ENCODE data around the gene SEZ6L.

DNA sequence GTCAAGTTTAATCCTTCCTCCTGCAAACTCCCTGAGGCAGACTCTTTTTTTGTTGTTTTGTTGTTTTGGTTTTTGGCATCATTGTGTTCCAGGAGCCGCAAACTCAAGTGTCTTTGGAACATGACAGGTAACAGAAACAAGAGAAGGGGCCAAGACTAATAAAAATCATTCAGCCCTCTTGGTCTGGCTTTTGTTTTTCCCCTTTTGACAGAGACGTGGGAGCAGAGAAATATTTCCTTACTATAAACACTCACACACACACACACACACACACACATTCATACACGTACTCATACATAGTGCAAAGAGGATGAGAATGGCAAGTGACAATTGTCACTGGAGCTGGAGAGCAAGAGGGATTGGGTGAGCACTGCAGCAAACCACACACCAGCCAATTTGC, 249.4 kb downstream of the SEZ6L start:
- TF ChIP-seq, protein P1, sequence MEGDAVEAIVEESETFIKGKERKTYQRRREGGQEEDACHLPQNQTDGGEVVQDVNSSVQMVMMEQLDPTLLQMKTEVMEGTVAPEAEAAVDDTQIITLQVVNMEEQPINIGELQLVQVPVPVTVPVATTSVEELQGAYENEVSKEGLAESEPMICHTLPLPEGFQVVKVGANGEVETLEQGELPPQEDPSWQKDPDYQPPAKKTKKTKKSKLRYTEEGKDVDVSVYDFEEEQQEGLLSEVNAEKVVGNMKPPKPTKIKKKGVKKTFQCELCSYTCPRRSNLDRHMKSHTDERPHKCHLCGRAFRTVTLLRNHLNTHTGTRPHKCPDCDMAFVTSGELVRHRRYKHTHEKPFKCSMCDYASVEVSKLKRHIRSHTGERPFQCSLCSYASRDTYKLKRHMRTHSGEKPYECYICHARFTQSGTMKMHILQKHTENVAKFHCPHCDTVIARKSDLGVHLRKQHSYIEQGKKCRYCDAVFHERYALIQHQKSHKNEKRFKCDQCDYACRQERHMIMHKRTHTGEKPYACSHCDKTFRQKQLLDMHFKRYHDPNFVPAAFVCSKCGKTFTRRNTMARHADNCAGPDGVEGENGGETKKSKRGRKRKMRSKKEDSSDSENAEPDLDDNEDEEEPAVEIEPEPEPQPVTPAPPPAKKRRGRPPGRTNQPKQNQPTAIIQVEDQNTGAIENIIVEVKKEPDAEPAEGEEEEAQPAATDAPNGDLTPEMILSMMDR (IDR thresholded peaks at IDR 0.05): no peak
- TF ChIP-seq POLR2A (IDR thresholded peaks at IDR 0.05): no peak

Data from ovary (tissue), 3 donors.